HTERT RPE-1 (cell line): Measurements from ENCODE around the gene CSTF1.

ENCODE experiments used
- in situ Hi-C: fragments of 300-500 bp; cut with MboI; formaldehyde crosslinking; loops from 4 replicates; pipeline ENCODE4 v1.14.3; 2020; ENCODE audit warnings: low sequenced_read_pairs

Gene CSTF1

DNA sequence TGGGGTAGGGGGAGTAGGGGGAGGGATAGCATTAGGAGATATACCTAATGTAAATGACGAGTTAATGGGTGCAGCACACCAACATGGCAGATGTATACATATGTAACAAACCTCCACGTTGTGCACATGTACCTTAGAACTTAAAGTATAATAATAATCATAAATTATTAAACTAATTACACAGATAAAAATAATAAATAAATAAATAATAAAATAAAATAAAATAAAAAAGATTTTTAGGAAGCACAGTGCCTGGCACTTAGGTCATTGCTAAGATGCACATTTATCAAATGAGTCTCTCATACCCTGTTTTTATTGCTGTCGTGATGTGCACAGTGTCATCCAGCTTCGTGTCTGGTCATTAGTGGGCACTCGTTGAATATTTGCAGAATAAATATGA lies 57.0 kb downstream of the CSTF1 start:
- in situ Hi-C loops: no loop called here

DNA sequence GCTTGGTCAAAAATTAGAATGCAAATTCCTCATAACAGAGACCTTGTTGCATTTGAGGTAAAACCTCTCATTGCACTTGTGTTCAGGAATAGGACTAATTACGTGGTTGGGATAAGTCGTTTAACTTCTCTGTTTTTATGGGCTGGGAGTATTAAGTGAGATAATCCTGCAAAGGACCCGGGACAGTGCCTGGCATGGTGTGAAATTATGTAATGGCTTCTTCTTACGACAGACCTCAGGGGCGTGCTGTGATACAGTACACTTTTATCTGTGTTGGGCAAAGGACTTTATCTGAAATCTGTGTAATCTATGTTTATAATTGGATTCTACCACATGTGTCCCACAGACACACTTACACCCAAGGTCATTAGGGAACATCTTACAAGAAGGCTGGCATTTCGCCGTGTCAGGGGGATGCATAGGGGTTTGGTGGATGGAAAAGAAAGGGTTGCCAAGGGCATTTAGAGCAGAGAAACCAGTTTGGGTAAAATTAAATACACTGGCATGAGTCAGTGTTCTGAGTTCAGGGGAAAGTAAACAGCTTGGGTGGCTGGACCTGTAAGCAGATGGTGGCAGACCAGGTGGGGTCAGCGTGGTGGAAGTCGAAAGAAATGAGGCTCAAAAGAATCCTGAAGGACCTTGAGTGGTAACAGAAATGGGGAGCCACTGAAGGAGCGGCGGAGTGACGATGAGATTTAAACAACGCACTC lies 58.8 kb downstream of the CSTF1 start:
- in situ Hi-C loops: no loop called here

DNA sequence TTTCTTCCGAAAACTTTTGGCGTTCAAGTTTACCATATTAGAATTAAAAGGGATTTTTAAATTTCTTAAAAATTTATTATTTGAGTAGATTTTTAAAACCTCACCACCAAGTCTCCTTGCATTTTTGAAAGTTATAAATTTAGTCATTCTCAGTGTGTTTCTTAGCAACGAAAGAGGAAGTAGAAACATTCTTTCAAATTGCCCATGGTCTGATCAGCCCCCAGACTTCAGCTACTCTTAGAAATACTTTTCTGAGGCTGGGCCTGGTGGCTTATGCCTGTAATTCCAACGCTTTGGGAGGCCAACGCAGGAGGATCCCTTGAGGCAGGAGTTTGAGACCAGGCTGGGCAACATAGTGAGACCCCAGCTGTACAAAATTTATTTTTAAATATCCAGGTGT lies 60.9 kb downstream of the CSTF1 start:
- in situ Hi-C loops: no loop called here

DNA sequence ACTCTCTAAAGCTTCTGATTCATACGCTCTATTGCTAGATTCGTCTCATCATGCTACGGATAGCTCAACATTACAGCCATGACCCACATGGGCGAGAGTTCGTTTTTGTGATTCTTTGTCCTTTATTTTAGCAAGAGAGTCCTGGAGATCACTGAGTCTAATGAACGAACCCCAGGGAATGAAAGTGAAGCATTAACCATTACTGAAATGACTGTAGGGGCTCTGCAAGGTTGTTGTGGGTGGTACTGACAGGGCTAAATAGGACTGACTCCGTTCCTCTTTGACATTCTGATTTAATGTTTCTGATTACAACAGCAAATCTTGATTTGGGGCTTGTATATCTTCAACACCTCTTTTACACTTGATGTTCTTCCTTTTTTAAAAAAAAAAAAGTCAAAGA lies 62.3 kb downstream of the CSTF1 start:
- in situ Hi-C loops: no loop called here
